Fibroblast of pulmonary artery (primary cell): Measurements from ENCODE around the gene PHF14.

Experiments
- DNase-seq: peaks from one replicate; pipeline ENCODE4 v3.0.0-alpha.2; 2010; ENCODE audit warnings: low read depth
- H3K4me3 ChIP-seq: replicated peaks from 2 replicates; pipeline ENCODE4 v1.5.1; 2011; ENCODE audit warnings: low read depth, mild to moderate bottlenecking, control low read depth, low read length, moderate library complexity
- TF ChIP-seq, protein P1 (sequence below): IDR thresholded peaks from 2 replicates; pipeline ENCODE4 v1.5.1; 2011; ENCODE audit warnings: mild to moderate bottlenecking, control low read depth, low read length, inconsistent platforms; ENCODE audit errors: missing control alignments

Gene PHF14

DNA sequence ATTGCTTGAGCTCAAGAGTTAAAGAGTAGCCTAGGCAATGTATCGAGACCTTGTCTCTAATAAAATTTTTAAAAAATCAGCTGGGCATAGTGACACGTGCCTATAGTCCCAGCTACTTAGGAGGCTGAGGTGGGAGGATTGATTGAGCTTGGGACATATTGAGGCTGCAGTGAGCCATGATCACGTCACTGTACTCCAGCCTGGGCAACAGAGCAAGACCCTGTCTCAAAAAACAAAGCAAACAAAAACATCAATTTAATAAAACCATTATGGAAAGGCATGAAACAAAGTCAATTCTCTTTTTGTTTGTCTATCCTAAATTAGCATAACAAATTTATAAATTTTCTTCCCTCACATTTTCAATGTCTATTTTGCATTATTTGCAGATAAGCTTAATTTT, 108.4 kb downstream of the PHF14 start:
- no peak for DNase-seq

DNA sequence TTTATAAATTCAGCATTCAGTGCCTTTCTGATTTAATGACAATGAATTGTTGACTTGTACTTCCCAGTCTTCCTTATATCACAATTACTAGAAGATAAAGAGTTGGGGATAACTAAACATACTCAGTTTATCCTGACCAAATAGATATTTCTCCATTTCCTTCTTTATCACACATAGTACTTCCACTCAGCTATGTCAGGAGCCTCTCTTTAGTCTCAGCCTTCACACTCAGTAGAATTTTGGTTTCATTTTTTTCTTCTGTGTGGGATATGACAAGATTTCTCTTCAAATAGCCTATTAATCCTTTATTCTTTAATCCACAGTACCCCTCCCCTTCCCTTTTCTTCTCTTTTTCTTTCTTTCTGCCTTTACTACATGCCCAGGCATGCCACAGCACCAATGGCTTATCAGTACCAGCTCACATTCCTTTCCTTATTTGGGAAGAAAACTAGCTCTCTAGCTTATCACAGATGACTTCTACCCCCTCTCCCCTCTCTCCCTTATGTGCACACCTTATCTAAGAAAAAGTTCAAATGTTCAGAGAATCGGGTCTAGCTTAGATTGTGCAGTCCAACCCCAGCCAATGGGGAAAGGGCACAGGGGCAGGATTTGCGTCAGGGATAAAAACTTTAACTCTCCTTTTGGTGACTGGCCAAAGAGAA, 109.0 kb downstream of the PHF14 start:
- peak; percentile 21 for DNase-seq
- no peak overlapping the region for H3K4me3 ChIP-seq
- TF ChIP-seq, protein P1, sequence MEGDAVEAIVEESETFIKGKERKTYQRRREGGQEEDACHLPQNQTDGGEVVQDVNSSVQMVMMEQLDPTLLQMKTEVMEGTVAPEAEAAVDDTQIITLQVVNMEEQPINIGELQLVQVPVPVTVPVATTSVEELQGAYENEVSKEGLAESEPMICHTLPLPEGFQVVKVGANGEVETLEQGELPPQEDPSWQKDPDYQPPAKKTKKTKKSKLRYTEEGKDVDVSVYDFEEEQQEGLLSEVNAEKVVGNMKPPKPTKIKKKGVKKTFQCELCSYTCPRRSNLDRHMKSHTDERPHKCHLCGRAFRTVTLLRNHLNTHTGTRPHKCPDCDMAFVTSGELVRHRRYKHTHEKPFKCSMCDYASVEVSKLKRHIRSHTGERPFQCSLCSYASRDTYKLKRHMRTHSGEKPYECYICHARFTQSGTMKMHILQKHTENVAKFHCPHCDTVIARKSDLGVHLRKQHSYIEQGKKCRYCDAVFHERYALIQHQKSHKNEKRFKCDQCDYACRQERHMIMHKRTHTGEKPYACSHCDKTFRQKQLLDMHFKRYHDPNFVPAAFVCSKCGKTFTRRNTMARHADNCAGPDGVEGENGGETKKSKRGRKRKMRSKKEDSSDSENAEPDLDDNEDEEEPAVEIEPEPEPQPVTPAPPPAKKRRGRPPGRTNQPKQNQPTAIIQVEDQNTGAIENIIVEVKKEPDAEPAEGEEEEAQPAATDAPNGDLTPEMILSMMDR, result no peak

More for the DNA sequence above, 108.4 kb downstream of the PHF14 start:
- TF ChIP-seq, protein P1, result no peak
- H3K4me3 ChIP-seq, result no peak overlapping the region

DNA sequence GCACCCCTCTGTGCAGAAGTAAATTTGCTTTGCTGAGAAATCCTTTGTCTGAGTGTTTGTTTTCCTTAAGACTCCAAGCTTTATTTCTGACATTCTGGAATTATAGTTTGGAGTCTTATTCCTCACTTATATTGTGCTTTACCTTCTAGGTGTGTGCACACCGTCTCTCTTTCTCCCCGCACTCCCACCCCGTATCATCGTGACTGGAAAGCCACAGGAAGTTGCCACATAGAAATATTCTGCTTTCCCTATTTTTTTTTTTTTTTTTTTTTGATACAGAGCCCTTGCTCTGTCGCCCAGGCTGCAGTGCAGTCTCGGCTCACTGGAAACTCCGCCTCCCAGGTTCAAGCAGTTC, 109.5 kb downstream of the PHF14 start:
- no peak for DNase-seq
- TF ChIP-seq, protein P1, result no peak
- no peak overlapping the region for H3K4me3 ChIP-seq

DNA sequence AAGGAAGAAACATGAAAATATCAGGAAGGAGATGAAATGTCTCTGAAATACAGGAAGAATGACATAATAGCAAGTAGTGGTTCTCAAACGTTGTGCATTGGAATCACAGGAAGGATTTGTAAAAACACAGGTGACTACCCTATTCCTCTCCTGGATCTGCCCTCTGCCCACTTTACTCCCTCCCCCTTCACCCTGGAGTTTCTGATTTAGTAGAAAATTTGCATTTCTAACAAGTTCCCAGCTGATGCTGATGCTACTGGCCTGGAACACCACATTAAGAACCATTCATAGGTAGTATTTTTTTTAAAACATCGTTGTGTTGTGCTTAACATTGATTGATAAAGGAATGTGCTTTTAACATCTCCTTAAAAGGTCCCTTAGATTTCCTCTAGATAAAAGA, 130.9 kb downstream of the PHF14 start:
- TF ChIP-seq, protein P1, result no peak
- no peak overlapping the region for H3K4me3 ChIP-seq
- no peak for DNase-seq

DNA sequence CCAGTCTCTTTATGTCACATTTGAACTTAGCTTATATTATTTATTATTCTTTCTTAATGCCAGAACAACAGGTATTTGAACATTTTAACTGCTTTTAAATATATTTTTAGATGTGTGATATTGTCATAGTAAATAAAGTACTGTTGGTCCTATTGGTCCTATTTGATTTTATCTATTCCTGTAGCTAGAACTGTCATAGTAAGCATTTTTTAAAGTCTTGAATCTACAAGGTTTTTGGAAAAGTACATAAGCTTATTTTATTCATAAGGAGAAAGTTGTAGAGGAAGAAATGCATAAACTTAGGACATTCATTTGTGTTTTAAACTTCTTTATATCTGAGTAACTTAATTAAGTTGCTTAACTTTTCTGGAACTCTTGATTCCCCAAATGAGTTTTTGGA, 136.0 kb downstream of the PHF14 start:
- H3K4me3 ChIP-seq, result no peak overlapping the region
- TF ChIP-seq, protein P1, result no peak
- no peak for DNase-seq

DNA sequence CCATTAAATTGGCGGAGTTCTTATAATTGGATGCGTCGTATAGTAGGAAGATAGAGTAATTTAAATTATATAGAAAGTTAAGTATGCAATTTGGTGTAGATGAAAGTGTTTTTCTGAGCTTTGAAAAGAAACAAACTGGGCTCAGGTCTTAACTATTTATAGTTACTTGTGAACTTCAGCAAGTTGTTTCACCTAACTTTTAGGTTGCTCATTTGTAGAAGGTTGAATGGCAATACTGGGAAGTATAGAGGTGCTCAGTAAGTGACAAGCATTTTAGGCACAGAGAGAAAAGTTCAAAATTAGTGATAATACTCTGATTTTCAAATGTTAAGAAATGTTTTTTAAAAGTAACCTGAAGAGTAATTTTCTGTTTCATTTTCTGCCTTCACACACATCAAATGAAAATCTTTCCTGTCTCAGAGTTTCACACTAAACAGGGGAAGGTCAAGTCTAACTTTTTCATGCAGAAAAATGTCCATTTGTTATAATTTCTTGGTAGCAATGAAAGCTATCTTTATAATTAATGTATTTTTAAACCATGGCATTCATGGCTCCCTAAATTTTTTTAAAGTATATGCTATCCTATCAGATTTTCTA, 146.5 kb downstream of the PHF14 start:
- no peak overlapping the region for H3K4me3 ChIP-seq
- TF ChIP-seq, protein P1, result no peak

More for the DNA sequence above, 146.5 kb downstream of the PHF14 start:
- no peak for DNase-seq
